H1 (cell line): ENCODE results near the gene CPXM2.

Source experiments
- BACH1 ChIP-seq: IDR thresholded peaks from 2 replicates; pipeline ENCODE4 v1.6.1; 2012; ENCODE audit warnings: low read length, improper control_type of control experiment
- EZH2 ChIP-seq: fragments of 200-600 bp; sonication (generic); IDR thresholded peaks from 2 replicates; pipeline ENCODE4 v1.7.1; 2012; ENCODE audit warnings: low read depth, mild to moderate bottlenecking, moderate library complexity, low read length, inconsistent platforms; ENCODE audit not compliant: severe bottlenecking
- KDM1A ChIP-seq: fragments of 200-600, 300-600 bp; sonication (generic); IDR thresholded peaks from 2 replicates; pipeline ENCODE4 v1.7.1; 2016; ENCODE audit warnings: mild to moderate bottlenecking, low read length, borderline replicate concordance
- KDM4A ChIP-seq: IDR thresholded peaks from one replicate; pipeline ENCODE4 v1.7.1; 2012; ENCODE audit warnings: low read depth, mild to moderate bottlenecking, moderate library complexity, low read length, inconsistent platforms; ENCODE audit not compliant: severe bottlenecking
- POLR2AphosphoS5 ChIP-seq: IDR thresholded peaks from 2 replicates; pipeline ENCODE4 v1.6.1; 2011; ENCODE audit warnings: low read depth, low read length
- SIX5 ChIP-seq: IDR thresholded peaks from 2 replicates; pipeline ENCODE4 v1.6.1; 2011; ENCODE audit warnings: mild to moderate bottlenecking, low read depth, low read length
- TF ChIP-seq, protein P1 (sequence below), 3 experiments: IDR thresholded peaks; 1 replicate in 2 of 3; 2 replicates in 1 of 3; pipeline versions ENCODE4 v1.5.1 to v1.6.1; 2011; ENCODE audit warnings: low read length in 3 of 3, mild to moderate bottlenecking in 3 of 3, inconsistent platforms in 2 of 3, low read depth in 1 of 3, moderate library complexity in 1 of 3; ENCODE audit not compliant: insufficient read depth in 1 of 3; ENCODE audit errors: control extremely low read depth in 1 of 3

DNA sequence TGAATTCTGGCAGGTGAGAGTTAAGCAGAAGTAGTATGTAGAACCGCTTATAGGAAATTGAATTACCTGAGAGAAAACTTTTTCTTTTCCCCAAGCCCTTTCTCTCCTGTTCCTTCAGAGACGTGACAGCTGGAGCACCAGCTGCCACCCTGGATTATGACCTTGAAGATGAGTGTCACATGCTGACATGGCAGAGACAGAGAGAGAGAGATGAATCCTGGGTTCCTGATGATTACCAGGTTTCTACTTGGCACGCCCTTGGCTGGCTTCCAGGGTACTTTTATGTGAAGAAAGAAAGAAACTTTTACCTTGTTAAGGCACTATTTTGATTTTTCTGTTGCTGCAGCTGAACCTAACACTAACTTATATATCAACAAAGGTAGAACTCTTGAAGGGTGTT lies 125.6 kb downstream of the CPXM2 start:
- TF ChIP-seq SIX5 (no peak), EZH2 (no peak), POLR2AphosphoS5 (no peak), BACH1 (no peak), KDM4A (no peak), KDM1A (no peak)
- TF ChIP-seq, protein P1, sequence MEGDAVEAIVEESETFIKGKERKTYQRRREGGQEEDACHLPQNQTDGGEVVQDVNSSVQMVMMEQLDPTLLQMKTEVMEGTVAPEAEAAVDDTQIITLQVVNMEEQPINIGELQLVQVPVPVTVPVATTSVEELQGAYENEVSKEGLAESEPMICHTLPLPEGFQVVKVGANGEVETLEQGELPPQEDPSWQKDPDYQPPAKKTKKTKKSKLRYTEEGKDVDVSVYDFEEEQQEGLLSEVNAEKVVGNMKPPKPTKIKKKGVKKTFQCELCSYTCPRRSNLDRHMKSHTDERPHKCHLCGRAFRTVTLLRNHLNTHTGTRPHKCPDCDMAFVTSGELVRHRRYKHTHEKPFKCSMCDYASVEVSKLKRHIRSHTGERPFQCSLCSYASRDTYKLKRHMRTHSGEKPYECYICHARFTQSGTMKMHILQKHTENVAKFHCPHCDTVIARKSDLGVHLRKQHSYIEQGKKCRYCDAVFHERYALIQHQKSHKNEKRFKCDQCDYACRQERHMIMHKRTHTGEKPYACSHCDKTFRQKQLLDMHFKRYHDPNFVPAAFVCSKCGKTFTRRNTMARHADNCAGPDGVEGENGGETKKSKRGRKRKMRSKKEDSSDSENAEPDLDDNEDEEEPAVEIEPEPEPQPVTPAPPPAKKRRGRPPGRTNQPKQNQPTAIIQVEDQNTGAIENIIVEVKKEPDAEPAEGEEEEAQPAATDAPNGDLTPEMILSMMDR (IDR thresholded peaks at IDR 0.05; ENCODE audit: control extremely low read depth in 1 of 3, insufficient read depth in 1 of 3, low read depth in 1 of 3, low read length in 3 of 3): no peak
